ENCODE measurements around the gene NUDT6. TPM values are rescaled to one million over a fixed set of nuclear protein-coding genes. Genes with fewer than 3 reads are reported as not detected.

Gene NUDT6
- polyA plus RNA-seq, 1 of the 3 experiments (the other 2 are of a cell fraction): 10.1 TPM

- no peaks in the 10 kb centered on the region for H3K9me2 ChIP-seq
- H3K4me1 ChIP-seq (ENCODE audit: control insufficient read depth in 1 of 2, insufficient read depth in 2 of 2, low read depth in 1 of 2, low read length in 1 of 2): peaks cover 0 to 20% of the 10 kb centered on the region in 2 experiments; a peak in 2 of 4 replicates
- no peak overlapping the region for H3K27ac ChIP-seq (ENCODE audit: low read depth in 2 of 2, low read length in 1 of 2)
- H3K79me2 ChIP-seq (ENCODE audit: insufficient read depth): no peaks in the 10 kb centered on the region
- H4K20me1 ChIP-seq (ENCODE audit: insufficient read depth): no peaks in the 10 kb centered on the region
- WGBS (ENCODE audit: low lambda C conversion rate): 67% methylated on average over 2 of the region's 2 CpGs
- H3K4me2 ChIP-seq: no peak overlapping the region
- H3K9me3 ChIP-seq: no peaks in the 10 kb centered on the region
- H3K4me3 ChIP-seq (ENCODE audit: low read depth in 2 of 2, low read length in 1 of 2): no peak overlapping the region
- no peaks in the 10 kb centered on the region for H3K27me3 ChIP-seq (ENCODE audit: insufficient read depth)
- CTCF ChIA-PET: interaction anchor here (1.0 to 6.5 kb wide), 2 partner anchors 151 to 193 kb away, joined by 3 to 126 read pairs; no protein-coding TSS in a partner anchor
- no peak for DNase-seq
- POLR2A ChIA-PET: no interaction called here
- TF ChIP-seq TEAD4 (IDR thresholded peaks at IDR 0.05; ENCODE audit: borderline replicate concordance, insufficient read depth): no peak
- no peak for TF ChIP-seq FOXJ3 (CRISPR knock-in tag; IDR thresholded peaks at IDR 0.05)
- TF ChIP-seq ZBTB33 (IDR thresholded peaks at IDR 0.05; ENCODE audit: borderline replicate concordance, low read depth): no peak
- no peak for TF ChIP-seq NFIC (IDR thresholded peaks at IDR 0.05; ENCODE audit: borderline replicate concordance)
- no peak for TF ChIP-seq EP300 (IDR thresholded peaks at IDR 0.05; ENCODE audit: borderline replicate concordance in 1 of 2, low read depth in 1 of 2, low read length in 1 of 2)
- TF ChIP-seq GATA2 (CRISPR knock-in tag; IDR thresholded peaks at IDR 0.05): no peak
- no peak for TF ChIP-seq NRF1 (IDR thresholded peaks at IDR 0.05; ENCODE audit: low read depth, low read length)
- TF ChIP-seq RCOR1 (IDR thresholded peaks at IDR 0.05; ENCODE audit: low read length): no peak
- no peak for TF ChIP-seq ELF1 (IDR thresholded peaks at IDR 0.05)
- TF ChIP-seq SIN3A (IDR thresholded peaks at IDR 0.05; ENCODE audit: borderline replicate concordance, low read depth, low read length): no peak
- H3K9ac ChIP-seq: no peak overlapping the region
- H3F3A ChIP-seq (replicated peaks; ENCODE audit: insufficient read depth): peaks cover 15% of the 10 kb centered on the region
- H3K36me3 ChIP-seq (replicated peaks in 1 of 2; ENCODE audit: control insufficient read depth in 1 of 2, insufficient read depth in 2 of 2, low read length in 1 of 2): peaks cover 30 to 32% of the 10 kb centered on the region in 2 experiments
- no peak overlapping the region for H2AFZ ChIP-seq (ENCODE audit: low read depth)
Observed at GRCh38 chr4:122909683-122910082, 12.7 kb downstream of the NUDT6 start.

- peaks cover 11% of the 10 kb centered on the region for H3F3A ChIP-seq (replicated peaks; ENCODE audit: insufficient read depth)
- no peak overlapping the region for H3K4me3 ChIP-seq (ENCODE audit: low read depth in 2 of 2, low read length in 1 of 2)
- no peak for TF ChIP-seq IRF3 (IDR thresholded peaks at IDR 0.05; ENCODE audit: low read depth, low read length)
- TF ChIP-seq NFIC (IDR thresholded peaks at IDR 0.05; ENCODE audit: borderline replicate concordance): no peak
- no peak for TF ChIP-seq REST (IDR thresholded peaks at IDR 0.05; ENCODE audit: low read depth, low read length)
- TF ChIP-seq TEAD4 (IDR thresholded peaks at IDR 0.05; ENCODE audit: borderline replicate concordance, insufficient read depth): no peak
- TF ChIP-seq PBX3 (IDR thresholded peaks at IDR 0.05): no peak
- no peak for TF ChIP-seq RCOR1 (IDR thresholded peaks at IDR 0.05; ENCODE audit: low read length)
- no peak for TF ChIP-seq TCF12 (IDR thresholded peaks at IDR 0.05)
- TF ChIP-seq SIN3A (IDR thresholded peaks at IDR 0.05; ENCODE audit: borderline replicate concordance, low read depth, low read length): no peak
- no peak for TF ChIP-seq EP300 (IDR thresholded peaks at IDR 0.05; ENCODE audit: borderline replicate concordance in 1 of 2, low read depth in 1 of 2, low read length in 1 of 2)
- no peak for TF ChIP-seq MXI1 (IDR thresholded peaks at IDR 0.05; ENCODE audit: low read depth, low read length)
- no peak for TF ChIP-seq FOXJ3 (CRISPR knock-in tag; IDR thresholded peaks at IDR 0.05)
- no peak for TF ChIP-seq MAX (IDR thresholded peaks at IDR 0.05; ENCODE audit: low read depth)
- no peak for TF ChIP-seq TAF1 (IDR thresholded peaks at IDR 0.05; ENCODE audit: borderline replicate concordance, low read depth, low read length)
- TF ChIP-seq GABPA (IDR thresholded peaks at IDR 0.05; ENCODE audit: low read depth): no peak
- no peaks in the 10 kb centered on the region for H4K20me1 ChIP-seq (ENCODE audit: insufficient read depth)
- no peaks in the 10 kb centered on the region for H3K9me3 ChIP-seq
- H2AFZ ChIP-seq (ENCODE audit: low read depth): no peak overlapping the region
- peaks cover 0 to 16% of the 10 kb centered on the region in 2 experiments; a peak in 2 of 4 replicates for H3K4me1 ChIP-seq (ENCODE audit: control insufficient read depth in 1 of 2, insufficient read depth in 2 of 2, low read depth in 1 of 2, low read length in 1 of 2)
- H3K9ac ChIP-seq: no peak overlapping the region
- no peaks in the 10 kb centered on the region for H3K9me2 ChIP-seq
- H3K36me3 ChIP-seq (replicated peaks in 1 of 2; ENCODE audit: control insufficient read depth in 1 of 2, insufficient read depth in 2 of 2, low read length in 1 of 2): peaks cover 24 to 25% of the 10 kb centered on the region in 2 experiments
- CTCF ChIA-PET: no interaction called here
- H3K27ac ChIP-seq (ENCODE audit: low read depth in 2 of 2, low read length in 1 of 2): no peak overlapping the region
- H3K79me2 ChIP-seq (ENCODE audit: insufficient read depth): no peaks in the 10 kb centered on the region
- WGBS (ENCODE audit: low lambda C conversion rate): 77% methylated on average over 1 of the region's 1 CpG
- no peak for DNase-seq
- H3K27me3 ChIP-seq (ENCODE audit: insufficient read depth): no peaks in the 10 kb centered on the region
- H3K4me2 ChIP-seq: no peak overlapping the region
- POLR2A ChIA-PET: no interaction called here
Observed at GRCh38 chr4:122908223-122908622, 14.2 kb downstream of the NUDT6 start.

All from SK-N-SH (cell line).